HEK293T (cell line): ENCODE results near the gene ZNG1F.
"Not testable (repeated sequence)": the region's sequence is repeated elsewhere in the genome, so short reads cannot be mapped to it uniquely, and the experiment has no call there.

Experiments
- BHLHE40 ChIP-seq: fragments of 450-650 bp; IDR thresholded peaks from 2 replicates; pipeline ENCODE4 v1.6.1; 2016; ENCODE audit warnings: mild to moderate bottlenecking, moderate library complexity, borderline replicate concordance
- FOXK2 ChIP-seq: fragments of 450-650 bp; IDR thresholded peaks from 2 replicates; pipeline ENCODE4 v1.6.1; 2016; ENCODE audit warnings: mild to moderate bottlenecking
- FOXM1 ChIP-seq: fragments of 450-650 bp; IDR thresholded peaks from 2 replicates; pipeline ENCODE4 v1.6.1; 2017; ENCODE audit warnings: mild to moderate bottlenecking, borderline replicate concordance
- L3MBTL2 ChIP-seq: fragments of 450-650 bp; conservative IDR thresholded peaks from 2 replicates; pipeline ENCODE4 v1.6.1; 2016; ENCODE audit warnings: mild to moderate bottlenecking
- LEF1 ChIP-seq: fragments of 450-650 bp; IDR thresholded peaks from 2 replicates; pipeline ENCODE4 v1.6.1; 2017; ENCODE audit warnings: mild to moderate bottlenecking, borderline replicate concordance
- NFRKB ChIP-seq: fragments of 450-650 bp; IDR thresholded peaks from 2 replicates; pipeline ENCODE4 v1.6.1; 2016; ENCODE audit warnings: mild to moderate bottlenecking, moderate library complexity
- SP1 ChIP-seq: fragments of 450-650 bp; IDR thresholded peaks from 2 replicates; pipeline ENCODE4 v1.6.1; 2017
- TARDBP ChIP-seq: fragments of 450-650 bp; IDR thresholded peaks from 2 replicates; pipeline ENCODE4 v1.6.1; 2016
- ZNF384 ChIP-seq: fragments of 450-650 bp; IDR thresholded peaks from 2 replicates; pipeline ENCODE4 v1.6.1; 2016

GRCh38 chr9:41106472-41107116 is 82.5 kb downstream of the ZNG1F start:
- not testable (repeated sequence) for TF ChIP-seq BHLHE40, NFRKB, TARDBP, FOXK2, SP1, ZNF384, L3MBTL2, LEF1, FOXM1
